Measurements from ENCODE around the gene DTX4. TPM values are rescaled to one million over a fixed set of nuclear protein-coding genes. Genes with fewer than 3 reads are reported as not detected.

The DTX4 gene
- total RNA-seq, 1 experiment from 2014 or later, result 7.6 TPM

- no peaks in the 10 kb centered on the region for H4K20me1 ChIP-seq (ENCODE audit: insufficient read depth)
- H3K79me2 ChIP-seq (ENCODE audit: insufficient read depth, low read length), result no peaks in the 10 kb centered on the region
- no peaks in the 10 kb centered on the region for H3K27me3 ChIP-seq (ENCODE audit: insufficient read depth, low read length)
- H3K4me2 ChIP-seq (ENCODE audit: low read length), result no peak overlapping the region
- no TSS peak for BruUV-seq (replicated peaks)
- ATAC-seq (no peak), DNase-seq (ENCODE audit: low read depth, low spot score) (no peak)
- TF ChIP-seq JUND (IDR thresholded peaks at IDR 0.05) (no peak), ZNF274 (IDR thresholded peaks at IDR 0.05; ENCODE audit: low read depth, low read length) (no peak), TCF7L2 (IDR thresholded peaks at IDR 0.05; ENCODE audit: borderline replicate concordance, extremely low read depth, insufficient read depth, insufficient read length) (no peak), EZH2 (IDR thresholded peaks at IDR 0.05) (no peak), EGR1 (IDR thresholded peaks at IDR 0.05; ENCODE audit: low read depth) (no peak), SP1 (IDR thresholded peaks at IDR 0.05; ENCODE audit: low read depth) (no peak), SIN3A (IDR thresholded peaks at IDR 0.05; ENCODE audit: low read depth) (no peak), ZFX (IDR thresholded peaks at IDR 0.05) (no peak), RAD21 (IDR thresholded peaks at IDR 0.05; ENCODE audit: low read depth) (no peak), SRF (IDR thresholded peaks at IDR 0.05; ENCODE audit: low read depth) (no peak), REST (IDR thresholded peaks at IDR 0.05; ENCODE audit: low read depth) (no peak), MAX (IDR thresholded peaks at IDR 0.05) (no peak), FOSL1 (IDR thresholded peaks at IDR 0.05; ENCODE audit: low read depth) (no peak), YY1 (IDR thresholded peaks at IDR 0.05; ENCODE audit: extremely low read depth, insufficient replicate concordance, low read depth, low read length) (no peak), EZH2phosphoT487 (IDR thresholded peaks at IDR 0.05; ENCODE audit: borderline replicate concordance) (no peak), CTCF (IDR thresholded peaks at IDR 0.05 in 2 of 3, conservative IDR thresholded peaks at IDR 0.05 in 1 of 3; ENCODE audit: borderline replicate concordance in 1 of 3, insufficient read depth in 1 of 3, low read depth in 2 of 3, low read length in 2 of 3) (no peak)
- no peak overlapping the region for H2AFZ ChIP-seq (ENCODE audit: low read depth, low read length, poor library complexity, severe bottlenecking)
- ChIA-PET RAD21 (ENCODE audit: low non-redundant PET in 1 of 2, low total read pairs in 2 of 2, uncharacterized antibody in 2 of 2, unreplicated experiment in 2 of 2) (no interaction called here), CTCF (no interaction called here), POLR2A (no interaction called here)
- H3K27ac ChIP-seq (ENCODE audit: low read depth, low read length), result no peak overlapping the region
- H3K9me2 ChIP-seq (ENCODE audit: insufficient read depth), result no peaks in the 10 kb centered on the region
- H3K4me1 ChIP-seq (ENCODE audit: control insufficient read depth in 1 of 2, insufficient read depth in 2 of 2, low read length in 2 of 2), result peaks cover 0 to 2% of the 10 kb centered on the region in 2 experiments; a peak in 1 of 4 replicates
- H3K9ac ChIP-seq (ENCODE audit: low read length), result no peak overlapping the region
- intact Hi-C loops (cut with micrococcal nuclease), result no loop called here
- H3K9me3 ChIP-seq (ENCODE audit: control insufficient read depth in 1 of 2, insufficient read depth in 1 of 2, low read depth in 1 of 2, low read length in 2 of 2), result no peaks in the 10 kb centered on the region
- H3K4me3 ChIP-seq (replicated peaks in 1 of 2; ENCODE audit: low read depth in 1 of 2, low read length in 2 of 2), result no peak overlapping the region
- H3K36me3 ChIP-seq (ENCODE audit: control insufficient read depth in 1 of 2, insufficient read depth in 2 of 2, low read length in 2 of 2), result no peaks in the 10 kb centered on the region
Observed at GRCh38 chr11:59249535-59249934, 77.6 kb downstream of the DTX4 start.

All from HCT116 (cell line).